ENCODE data around the gene MRPL12.

MRPL12 gene

DNA sequence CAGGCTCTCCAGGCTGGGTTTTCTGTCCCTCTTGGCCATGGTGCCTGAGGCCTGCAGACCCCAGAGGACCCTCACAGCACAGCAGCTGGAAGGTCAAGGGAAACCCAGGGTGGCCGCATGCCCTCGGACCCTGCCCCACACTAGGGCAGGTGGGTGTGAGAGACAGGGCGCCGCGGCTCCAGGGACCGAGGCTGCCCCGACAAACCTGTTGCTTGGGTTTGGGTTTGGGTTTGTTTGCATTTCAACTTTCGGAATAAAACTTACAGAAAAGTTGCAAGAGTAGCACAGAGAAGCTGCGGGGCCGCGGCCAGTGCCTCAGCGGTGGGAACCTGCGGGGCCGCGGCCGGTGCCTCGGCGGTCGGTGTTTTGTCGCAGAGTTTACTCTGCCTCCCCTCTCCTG, 11.6 kb upstream of the MRPL12 start:
- Histone ChIP-seq H3K27ac (ENCODE audit: low read depth, low read length) (no peak overlapping the region), H3K4me3 (ENCODE audit: low read depth, low read length) (no peak overlapping the region), H3K27me3 (ENCODE audit: control insufficient read depth, insufficient read depth, low read length) (no peaks in the 10 kb centered on the region), H3K9me3 (ENCODE audit: control insufficient read depth, insufficient read depth, low read depth, low read length) (no peaks in the 10 kb centered on the region), H3K9ac (ENCODE audit: low read length) (no peak overlapping the region), H3K36me3 (ENCODE audit: control insufficient read depth, insufficient read depth, low read length) (peaks cover 98% of the 10 kb centered on the region), H3K4me1 (ENCODE audit: control insufficient read depth, insufficient read depth, low read length) (no peaks in the 10 kb centered on the region)

DNA sequence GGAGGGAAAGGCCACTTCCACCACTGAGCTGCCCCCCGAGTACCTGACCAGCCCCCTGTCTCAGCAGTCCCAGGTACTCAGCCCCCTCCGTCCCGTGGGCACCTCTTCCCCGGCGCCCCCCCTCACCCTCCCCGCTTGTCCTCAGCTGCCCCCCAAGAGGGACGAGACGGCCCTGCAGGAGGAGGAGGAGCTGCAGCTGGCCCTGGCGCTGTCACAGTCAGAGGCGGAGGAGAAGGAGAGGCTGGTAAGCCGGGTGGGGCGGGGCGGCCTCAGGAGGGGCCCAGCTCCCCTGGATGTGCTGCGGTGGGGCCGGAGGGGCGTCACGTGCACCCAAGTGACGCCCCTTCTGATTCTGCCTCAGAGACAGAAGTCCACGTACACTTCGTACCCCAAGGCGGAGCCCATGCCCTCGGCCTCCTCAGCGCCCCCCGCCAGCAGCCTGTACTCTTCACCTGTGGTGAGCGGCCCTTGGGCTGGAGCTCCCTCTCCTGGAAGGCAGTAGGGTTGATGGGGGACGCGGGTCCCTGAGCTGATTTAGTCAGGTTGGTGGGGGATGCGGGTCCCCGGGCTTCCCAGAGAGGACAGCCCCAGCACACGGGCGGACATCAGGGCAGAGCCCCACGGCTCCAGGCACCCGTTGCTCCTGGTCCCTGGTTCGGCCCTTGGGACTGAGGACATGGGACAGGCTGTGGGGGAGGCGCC, 9.5 kb upstream of the MRPL12 start:
- H3K9ac ChIP-seq (ENCODE audit: low read length): no peak overlapping the region
- no peak overlapping the region for H3K27ac ChIP-seq (ENCODE audit: low read depth, low read length)
- no peaks in the 10 kb centered on the region for H3K27me3 ChIP-seq (ENCODE audit: control insufficient read depth, insufficient read depth, low read length)
- no peak overlapping the region for H3K4me3 ChIP-seq (ENCODE audit: low read depth, low read length)
- peaks cover 97% of the 10 kb centered on the region for H3K36me3 ChIP-seq (ENCODE audit: control insufficient read depth, insufficient read depth, low read length)
- H3K9me3 ChIP-seq (ENCODE audit: control insufficient read depth, insufficient read depth, low read depth, low read length): no peaks in the 10 kb centered on the region
- no peaks in the 10 kb centered on the region for H3K4me1 ChIP-seq (ENCODE audit: control insufficient read depth, insufficient read depth, low read length)

DNA sequence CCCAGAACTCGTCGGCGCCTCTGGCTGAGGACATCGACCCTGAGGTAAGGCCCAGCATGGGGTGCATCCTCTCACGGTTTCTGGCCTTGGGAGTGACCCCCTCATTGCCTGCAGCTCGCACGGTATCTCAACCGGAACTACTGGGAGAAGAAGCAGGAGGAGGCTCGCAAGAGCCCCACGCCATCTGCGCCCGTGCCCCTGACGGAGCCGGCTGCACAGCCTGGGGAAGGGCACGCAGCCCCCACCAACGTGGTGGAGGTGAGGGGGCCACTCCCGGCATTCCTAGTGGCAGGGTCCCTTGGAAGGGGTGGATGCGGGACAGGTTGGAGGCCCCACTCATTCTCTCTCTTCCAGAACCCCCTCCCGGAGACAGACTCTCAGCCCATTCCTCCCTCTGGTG, 8.4 kb upstream of the MRPL12 start:
- Histone ChIP-seq H3K9ac (ENCODE audit: low read length) (no peak overlapping the region), H3K4me3 (ENCODE audit: low read depth, low read length) (no peak overlapping the region), H3K9me3 (ENCODE audit: control insufficient read depth, insufficient read depth, low read depth, low read length) (no peaks in the 10 kb centered on the region), H3K27me3 (ENCODE audit: control insufficient read depth, insufficient read depth, low read length) (no peaks in the 10 kb centered on the region), H3K4me1 (ENCODE audit: control insufficient read depth, insufficient read depth, low read length) (no peaks in the 10 kb centered on the region), H3K36me3 (ENCODE audit: control insufficient read depth, insufficient read depth, low read length) (peaks cover 93% of the 10 kb centered on the region), H3K27ac (ENCODE audit: low read depth, low read length) (no peak overlapping the region)

DNA sequence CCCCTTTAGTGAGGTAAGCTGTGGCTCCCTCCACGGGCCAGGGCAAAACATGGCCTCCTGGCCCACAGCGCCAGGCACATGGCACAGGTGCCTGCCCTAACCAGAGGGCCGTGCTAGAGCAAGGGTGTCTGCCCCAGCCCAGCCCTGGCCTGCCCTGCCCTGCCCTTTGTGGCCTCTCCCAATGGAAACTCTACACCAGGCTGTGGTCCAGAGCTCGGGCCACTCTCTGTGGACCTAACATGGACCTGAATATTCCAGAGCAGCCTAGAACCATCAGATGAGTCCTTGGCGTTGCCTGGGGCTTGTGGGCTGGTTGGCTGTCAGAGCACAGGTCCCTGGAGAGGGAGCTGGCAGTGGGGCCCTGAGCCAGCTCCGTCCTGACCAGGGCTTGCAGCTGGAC, 8.0 kb upstream of the MRPL12 start:
- Histone ChIP-seq H3K36me3 (ENCODE audit: control insufficient read depth, insufficient read depth, low read length) (peaks cover 89% of the 10 kb centered on the region), H3K27me3 (ENCODE audit: control insufficient read depth, insufficient read depth, low read length) (no peaks in the 10 kb centered on the region)

DNA sequence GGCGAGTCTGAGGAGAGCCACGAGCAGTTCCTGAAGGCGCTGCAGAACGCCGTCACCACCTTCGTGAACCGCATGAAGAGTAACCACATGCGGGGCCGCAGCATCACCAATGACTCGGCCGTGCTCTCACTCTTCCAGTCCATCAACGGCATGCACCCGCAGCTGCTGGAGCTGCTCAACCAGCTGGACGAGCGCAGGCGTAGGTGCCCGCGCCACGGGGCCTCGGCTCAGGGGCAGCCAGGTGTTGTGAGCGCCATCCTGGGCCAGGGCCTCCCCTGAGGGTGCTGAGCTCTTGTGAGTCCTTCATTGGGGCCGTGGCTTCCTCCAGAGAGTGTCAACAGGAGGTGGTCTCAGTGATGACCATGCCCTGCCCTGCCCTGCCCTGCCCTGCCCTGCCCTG, 7.4 kb upstream of the MRPL12 start:
- Histone ChIP-seq H3K9me3 (ENCODE audit: control insufficient read depth, insufficient read depth, low read depth, low read length) (no peaks in the 10 kb centered on the region), H3K27ac (ENCODE audit: low read depth, low read length) (no peak overlapping the region), H3K27me3 (ENCODE audit: control insufficient read depth, insufficient read depth, low read length) (no peaks in the 10 kb centered on the region), H3K9ac (ENCODE audit: low read length) (no peak overlapping the region), H3K4me3 (ENCODE audit: low read depth, low read length) (no peak overlapping the region), H3K36me3 (ENCODE audit: control insufficient read depth, insufficient read depth, low read length) (peaks cover 86% of the 10 kb centered on the region), H3K4me1 (ENCODE audit: control insufficient read depth, insufficient read depth, low read length) (no peaks in the 10 kb centered on the region)

More for the DNA sequence above, 8.0 kb upstream of the MRPL12 start:
- Histone ChIP-seq H3K4me1 (ENCODE audit: control insufficient read depth, insufficient read depth, low read length) (no peaks in the 10 kb centered on the region), H3K9me3 (ENCODE audit: control insufficient read depth, insufficient read depth, low read depth, low read length) (no peaks in the 10 kb centered on the region), H3K27ac (ENCODE audit: low read depth, low read length) (no peak overlapping the region), H3K9ac (ENCODE audit: low read length) (no peak overlapping the region), H3K4me3 (ENCODE audit: low read depth, low read length) (no peak overlapping the region)

DNA sequence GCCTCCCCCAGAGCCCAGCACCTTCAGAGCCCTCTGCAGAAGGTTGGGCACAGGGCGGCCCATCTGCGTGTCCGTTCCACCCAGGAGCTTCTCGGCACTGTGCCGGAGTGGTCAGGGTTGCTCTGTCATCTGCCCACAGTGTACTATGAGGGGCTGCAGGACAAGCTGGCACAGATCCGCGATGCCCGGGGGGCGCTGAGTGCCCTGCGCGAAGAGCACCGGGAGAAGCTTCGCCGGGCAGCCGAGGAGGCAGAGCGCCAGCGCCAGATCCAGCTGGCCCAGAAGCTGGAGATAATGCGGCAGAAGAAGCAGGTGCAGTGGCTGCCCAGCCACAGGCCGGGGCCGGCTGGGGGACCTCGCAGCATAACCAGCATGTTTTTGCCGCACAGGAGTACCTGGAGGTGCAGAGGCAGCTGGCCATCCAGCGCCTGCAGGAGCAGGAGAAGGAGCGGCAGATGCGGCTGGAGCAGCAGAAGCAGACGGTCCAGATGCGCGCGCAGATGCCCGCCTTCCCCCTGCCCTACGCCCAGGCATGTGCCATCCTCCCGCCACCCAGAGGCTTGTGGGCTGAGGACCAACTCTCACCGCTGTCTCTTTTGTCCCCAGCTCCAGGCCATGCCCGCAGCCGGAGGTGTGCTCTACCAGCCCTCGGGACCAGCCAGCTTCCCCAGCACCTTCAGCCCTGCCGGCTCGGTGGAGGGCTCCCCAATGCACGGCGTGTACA, 6.8 kb upstream of the MRPL12 start:
- Histone ChIP-seq H3K9ac (ENCODE audit: low read length) (no peak overlapping the region), H3K4me1 (ENCODE audit: control insufficient read depth, insufficient read depth, low read length) (peaks cover under 1% of the 10 kb centered on the region), H3K9me3 (ENCODE audit: control insufficient read depth, insufficient read depth, low read depth, low read length) (no peaks in the 10 kb centered on the region), H3K36me3 (ENCODE audit: control insufficient read depth, insufficient read depth, low read length) (peaks cover 86% of the 10 kb centered on the region), H3K27me3 (ENCODE audit: control insufficient read depth, insufficient read depth, low read length) (no peaks in the 10 kb centered on the region), H3K27ac (ENCODE audit: low read depth, low read length) (no peak overlapping the region), H3K4me3 (ENCODE audit: low read depth, low read length) (no peak overlapping the region)

DNA sequence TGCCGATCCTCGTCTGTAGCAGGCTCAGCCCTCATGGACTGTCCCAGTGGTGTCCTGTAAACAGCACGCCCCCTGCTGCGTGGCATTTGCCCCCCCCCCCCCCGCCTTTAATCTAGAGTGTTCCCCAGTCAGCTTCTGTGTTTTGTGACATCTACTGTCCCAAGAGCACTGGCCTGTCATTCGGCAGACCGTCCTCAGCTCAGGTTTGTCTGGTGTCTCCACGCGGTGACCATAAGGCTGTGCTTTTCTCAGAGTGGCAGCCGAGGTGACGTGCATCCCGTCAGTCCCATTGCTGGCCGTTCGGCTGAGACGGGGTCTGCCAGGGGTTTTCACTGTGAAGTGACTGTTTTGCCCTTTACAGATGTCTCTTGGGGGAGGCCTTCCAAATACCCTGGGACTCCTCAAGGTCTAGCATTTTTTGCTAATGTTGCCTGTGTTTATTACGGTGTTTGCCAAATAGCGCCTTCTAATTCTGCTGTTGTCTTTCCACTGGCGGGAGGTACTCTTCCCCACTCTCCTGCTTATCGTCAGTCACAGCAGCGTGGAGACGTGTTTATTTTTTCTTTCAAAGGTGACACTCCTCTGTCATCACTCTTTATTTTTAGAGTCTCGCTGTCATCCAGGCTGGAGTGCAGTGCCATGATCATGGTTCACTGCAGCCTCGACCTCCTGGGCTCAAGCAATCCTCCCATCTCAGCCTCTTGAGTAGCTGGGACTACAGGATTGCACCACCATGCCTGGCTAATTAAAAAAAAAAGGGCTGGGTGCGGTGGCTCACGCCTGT, 5.7 kb upstream of the MRPL12 start:
- Histone ChIP-seq H3K4me1 (ENCODE audit: control insufficient read depth, insufficient read depth, low read length) (peaks cover 8% of the 10 kb centered on the region), H3K9ac (ENCODE audit: low read length) (no peak overlapping the region), H3K36me3 (ENCODE audit: control insufficient read depth, insufficient read depth, low read length) (peaks cover 85% of the 10 kb centered on the region), H3K27me3 (ENCODE audit: control insufficient read depth, insufficient read depth, low read length) (no peaks in the 10 kb centered on the region), H3K27ac (ENCODE audit: low read depth, low read length) (no peak overlapping the region), H3K9me3 (ENCODE audit: control insufficient read depth, insufficient read depth, low read depth, low read length) (no peaks in the 10 kb centered on the region), H3K4me3 (ENCODE audit: low read depth, low read length) (no peak overlapping the region)

DNA sequence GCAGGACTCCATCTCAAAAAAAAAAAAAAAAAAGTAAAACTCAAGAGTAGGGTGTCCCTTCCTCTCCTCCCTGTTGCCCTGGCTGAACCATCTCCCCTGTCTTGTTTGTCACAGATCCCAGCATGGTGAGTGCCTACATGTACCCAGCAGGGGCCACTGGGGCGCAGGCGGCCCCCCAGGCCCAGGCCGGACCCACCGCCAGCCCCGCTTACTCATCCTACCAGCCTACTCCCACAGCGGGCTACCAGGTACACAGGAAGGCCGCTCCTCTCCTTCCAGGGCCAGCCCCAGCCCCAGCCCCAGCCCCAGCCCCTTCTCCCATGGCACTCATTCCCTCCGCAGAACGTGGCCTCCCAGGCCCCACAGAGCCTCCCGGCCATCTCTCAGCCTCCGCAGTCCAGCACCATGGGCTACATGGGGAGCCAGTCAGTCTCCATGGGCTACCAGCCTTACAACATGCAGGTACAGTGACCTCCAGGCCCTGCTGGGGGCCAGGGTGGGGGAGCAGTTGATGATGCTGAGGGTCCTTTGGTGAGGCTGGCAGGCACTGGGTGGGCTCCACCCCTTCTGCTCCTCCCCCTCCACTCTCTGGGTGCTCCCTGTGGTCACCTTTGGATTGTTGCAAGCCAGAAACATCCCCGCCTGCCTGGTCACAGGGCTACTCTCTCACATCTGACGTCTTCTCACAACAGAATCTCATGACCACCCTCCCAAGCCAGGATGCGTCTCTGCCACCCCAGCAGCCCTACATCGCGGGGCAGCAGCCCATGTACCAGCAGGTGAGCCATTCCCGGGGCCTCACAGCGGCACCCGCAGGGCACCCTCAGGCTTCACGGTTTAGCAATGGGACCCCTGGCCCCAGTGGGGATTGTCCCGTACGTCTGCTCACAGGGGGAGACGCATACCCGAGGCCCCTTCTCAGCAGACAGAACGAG, 2.5 kb upstream of the MRPL12 start:
- H3K9me3 ChIP-seq (ENCODE audit: control insufficient read depth, insufficient read depth, low read depth, low read length): no peaks in the 10 kb centered on the region
- peaks cover 14% of the 10 kb centered on the region for H3K4me1 ChIP-seq (ENCODE audit: control insufficient read depth, insufficient read depth, low read length)
- H3K27ac ChIP-seq (ENCODE audit: low read depth, low read length): no peak overlapping the region
- peaks cover 66% of the 10 kb centered on the region for H3K36me3 ChIP-seq (ENCODE audit: control insufficient read depth, insufficient read depth, low read length)
- no peak overlapping the region for H3K4me3 ChIP-seq (ENCODE audit: low read depth, low read length)
- peak overlapping the region; percentile 7 for H3K9ac ChIP-seq (ENCODE audit: low read length)
- H3K27me3 ChIP-seq (ENCODE audit: control insufficient read depth, insufficient read depth, low read length): no peaks in the 10 kb centered on the region

DNA sequence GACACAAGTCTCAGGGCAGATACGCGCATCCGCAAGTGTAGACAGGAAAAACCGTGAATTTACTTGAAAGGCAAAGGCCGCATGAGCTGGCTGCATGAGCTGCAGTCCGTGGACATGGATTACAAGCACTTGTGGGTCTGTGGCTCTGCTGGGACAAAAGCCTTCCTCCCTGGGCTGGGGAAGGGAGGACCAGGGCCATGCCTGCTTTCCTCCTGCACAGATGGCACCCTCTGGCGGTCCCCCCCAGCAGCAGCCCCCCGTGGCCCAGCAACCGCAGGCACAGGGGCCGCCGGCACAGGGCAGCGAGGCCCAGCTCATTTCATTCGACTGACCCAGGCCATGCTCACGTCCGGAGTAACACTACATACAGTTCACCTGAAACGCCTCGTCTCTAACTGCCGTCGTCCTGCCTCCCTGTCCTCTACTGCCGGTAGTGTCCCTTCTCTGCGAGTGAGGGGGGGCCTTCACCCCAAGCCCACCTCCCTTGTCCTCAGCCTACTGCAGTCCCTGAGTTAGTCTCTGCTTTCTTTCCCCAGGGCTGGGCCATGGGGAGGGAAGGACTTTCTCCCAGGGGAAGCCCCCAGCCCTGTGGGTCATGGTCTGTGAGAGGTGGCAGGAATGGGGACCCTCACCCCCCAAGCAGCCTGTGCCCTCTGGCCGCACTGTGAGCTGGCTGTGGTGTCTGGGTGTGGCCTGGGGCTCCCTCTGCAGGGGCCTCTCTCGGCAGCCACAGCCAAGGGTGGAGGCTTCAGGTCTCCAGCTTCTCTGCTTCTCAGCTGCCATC, 1.7 kb upstream of the MRPL12 start:
- Histone ChIP-seq H3K36me3 (ENCODE audit: control insufficient read depth, insufficient read depth, low read length) (peaks cover 66% of the 10 kb centered on the region), H3K9me3 (ENCODE audit: control insufficient read depth, insufficient read depth, low read depth, low read length) (no peaks in the 10 kb centered on the region), H3K27me3 (ENCODE audit: control insufficient read depth, insufficient read depth, low read length) (no peaks in the 10 kb centered on the region), H3K9ac (ENCODE audit: low read length) (no peak overlapping the region), H3K27ac (ENCODE audit: low read depth, low read length) (no peak overlapping the region; the same call in 1 of the 2 replicates), H3K4me1 (ENCODE audit: control insufficient read depth, insufficient read depth, low read length) (peaks cover 14% of the 10 kb centered on the region), H3K4me3 (ENCODE audit: low read depth, low read length) (peak overlapping the region; percentile 97)

All from HUES6 (cell line).